GM21723 (cell line): Measurements from ENCODE around the gene USP44.
A peak's percentile ranks its signal among the peaks of the same experiment; 100 is the strongest.
"Not testable (repeated sequence)": the region's sequence is repeated elsewhere in the genome, so short reads cannot be mapped to it uniquely, and the experiment has no call there.

Experiments
- ATAC-seq: cut with Tn5 transposase; IDR thresholded peaks from one replicate; pipeline ENCODE4 v1.9.1; 2021; ENCODE audit warnings: mild to moderate bottlenecking, moderate library complexity; ENCODE audit not compliant: unreplicated experiment

Gene USP44

GRCh38 chr12:95511977-95512376, 39.3 kb downstream of the USP44 start:
- ATAC-seq, result no peak

GRCh38 chr12:95509300-95509699, 42.0 kb downstream of the USP44 start:
- no peak for ATAC-seq

GRCh38 chr12:95506707-95507523, 44.4 kb downstream of the USP44 start:
- no peak for ATAC-seq

- ATAC-seq, result no peak
Measured at GRCh38 chr12:95505039-95505438, 46.2 kb downstream of the USP44 start.

- no peak for ATAC-seq
Measured at GRCh38 chr12:95504140-95504539, 47.1 kb downstream of the USP44 start.

GRCh38 chr12:95499772-95500171, 51.5 kb downstream of the USP44 start:
- no peak for ATAC-seq

- no peak for ATAC-seq
Measured at GRCh38 chr12:95498968-95499367, 52.3 kb downstream of the USP44 start.

GRCh38 chr12:95497031-95497430, 54.2 kb downstream of the USP44 start:
- ATAC-seq, result no peak

- ATAC-seq, result no peak
Measured at GRCh38 chr12:95495433-95495832, 55.8 kb downstream of the USP44 start.

- ATAC-seq, result no peak
Measured at GRCh38 chr12:95494888-95495287, 56.4 kb downstream of the USP44 start.

- ATAC-seq, result no peak
Measured at GRCh38 chr12:95492462-95492861, 58.8 kb downstream of the USP44 start.

GRCh38 chr12:95487024-95487423, 64.3 kb downstream of the USP44 start:
- ATAC-seq, result no peak

GRCh38 chr12:95484524-95484923, 66.8 kb downstream of the USP44 start:
- ATAC-seq, result no peak

GRCh38 chr12:95482564-95482963, 68.7 kb downstream of the USP44 start:
- not testable (repeated sequence) for ATAC-seq

- ATAC-seq, result no peak
Measured at GRCh38 chr12:95481888-95482287, 69.4 kb downstream of the USP44 start.

GRCh38 chr12:95481072-95481471, 70.2 kb downstream of the USP44 start:
- ATAC-seq, result no peak

- ATAC-seq, result peak; percentile 49
Measured at GRCh38 chr12:95480230-95480629, 71.0 kb downstream of the USP44 start.

- peak; percentile 4 for ATAC-seq
Measured at GRCh38 chr12:95474660-95474958, 76.7 kb downstream of the USP44 start.

GRCh38 chr12:95473884-95474659, 77.2 kb downstream of the USP44 start, which contains the start of gene METAP2:
TSS of gene METAP2 (plus strand) at chr12:95474152. CDS start at chr12:95474180, 28 bp downstream.
- ATAC-seq, result peak; percentile 95

- ATAC-seq, result peak; percentile 51
Measured at GRCh38 chr12:95473231-95473883, 77.9 kb downstream of the USP44 start.

GRCh38 chr12:95470300-95470699, 81.0 kb downstream of the USP44 start:
- no peak for ATAC-seq
